HG03558 (cell line): ENCODE data around the gene ROBO4.

Experiments
- ATAC-seq: cut with Tn5 transposase; IDR thresholded peaks from one replicate; pipeline ENCODE4 v1.9.1; 2021; ENCODE audit warnings: moderate number of reproducible peaks; ENCODE audit not compliant: unreplicated experiment; ENCODE audit errors: extremely low read depth

The ROBO4 gene

DNA sequence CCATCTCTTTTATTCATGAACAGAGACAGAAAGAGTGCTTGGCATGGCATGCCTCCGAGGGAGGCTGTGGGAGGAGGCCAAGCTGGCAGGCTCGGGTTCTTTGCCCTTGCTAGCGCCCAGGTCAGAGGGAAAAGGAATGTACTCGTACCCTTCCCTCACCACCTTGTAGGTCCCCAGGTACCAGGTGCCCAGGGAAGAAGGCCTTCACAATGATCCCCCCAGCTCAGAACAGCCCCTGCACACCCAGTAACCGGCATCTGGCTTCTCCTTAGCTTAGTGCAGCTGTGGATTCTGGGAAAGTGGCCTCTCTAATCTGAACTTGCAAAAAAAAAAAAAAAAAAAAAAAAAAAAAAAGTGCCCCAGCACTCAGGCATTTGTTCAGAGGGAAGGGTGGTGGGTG is 22.7 kb upstream of the ROBO4 start:
- no peak for ATAC-seq

GRCh38 chr11:124919898-124920297 is 22.2 kb upstream of the ROBO4 start:
- ATAC-seq = no peak

DNA sequence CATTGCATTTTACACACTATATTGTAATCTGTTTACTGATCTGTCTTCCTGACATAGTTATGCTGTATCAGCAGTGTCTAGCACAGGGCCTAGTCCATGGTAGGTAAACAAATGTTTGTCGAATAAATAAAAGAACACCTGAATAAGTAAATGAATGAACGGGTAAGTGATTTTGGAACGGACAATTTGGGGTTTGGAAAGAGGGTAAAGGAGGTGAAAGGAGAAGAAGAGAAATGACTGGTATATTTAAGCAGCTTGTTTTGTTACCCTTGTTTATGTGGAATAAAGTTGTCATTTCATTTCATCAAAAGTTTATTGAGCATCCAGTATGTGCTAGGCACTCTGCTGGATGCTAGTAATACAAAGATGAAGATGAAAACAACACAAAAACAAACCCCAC is 21.3 kb upstream of the ROBO4 start, which contains the start of gene HEPN1:
HEPN1 (plus strand) TSS at position 301 of the 400 bp plus-strand sequence.
- no peak for ATAC-seq

- ATAC-seq = no peak
These were observed 19.5 kb upstream of the ROBO4 start for GRCh38 chr11:124917115-124917637.

- no peak for ATAC-seq
These were observed 18.7 kb upstream of the ROBO4 start for GRCh38 chr11:124916370-124916710.

DNA sequence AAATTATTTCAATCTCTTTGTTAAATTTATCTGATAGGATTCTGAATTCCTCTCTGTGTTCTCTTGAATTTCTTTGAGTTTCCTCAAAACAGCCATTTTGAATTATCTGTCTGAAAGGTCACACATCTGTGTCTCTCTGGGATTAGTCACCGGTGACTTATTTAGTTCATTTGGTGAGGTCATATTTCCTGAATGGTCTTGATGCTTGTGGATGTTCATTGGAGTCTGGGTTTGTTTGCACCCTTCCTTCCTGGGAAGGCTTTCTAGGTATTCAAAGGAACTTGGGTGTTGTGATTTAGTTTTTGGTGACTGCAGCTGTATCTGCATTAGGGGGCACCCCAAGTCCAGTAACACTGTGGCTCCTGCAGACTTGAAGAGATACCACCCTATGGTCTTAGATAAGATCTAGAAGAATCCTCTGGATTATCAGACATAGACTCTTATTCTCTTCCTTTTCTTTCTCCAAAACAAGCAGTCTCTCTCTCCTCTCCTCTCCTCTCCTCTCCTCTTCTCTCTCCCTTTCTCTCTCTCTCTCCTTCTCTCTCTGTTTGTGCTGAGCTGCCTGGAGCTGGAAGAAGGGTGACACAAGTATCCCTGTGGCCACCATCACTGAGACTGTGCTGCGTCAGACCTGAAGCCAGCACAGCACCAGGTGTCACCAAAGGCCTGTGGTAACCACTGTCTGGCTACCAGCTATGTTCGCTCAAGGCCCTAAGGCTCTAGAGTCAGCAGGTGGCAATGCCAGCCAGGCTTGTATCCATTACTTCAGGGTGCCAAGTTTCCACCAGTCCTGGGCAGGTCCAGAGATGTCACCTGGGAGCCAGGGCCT is 18.1 kb upstream of the ROBO4 start:
- no peak for ATAC-seq

DNA sequence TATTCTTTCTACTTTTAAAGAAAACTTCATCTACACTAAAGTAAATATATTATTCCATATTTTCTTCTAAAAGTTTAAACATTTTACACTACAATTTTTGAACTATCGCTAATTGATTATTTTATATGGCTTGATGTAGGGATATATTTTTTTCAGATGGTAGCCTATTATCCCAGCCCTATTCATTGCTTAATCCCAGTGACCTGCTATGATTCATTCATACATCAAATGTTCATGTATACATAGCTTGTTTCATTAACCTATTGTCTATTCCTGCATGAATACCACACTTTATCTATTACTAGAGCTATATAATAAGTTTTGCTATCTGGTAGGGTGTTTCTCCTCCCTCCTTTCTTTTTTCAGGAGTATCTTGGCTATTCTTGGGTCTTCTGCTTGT is 5.0 kb upstream of the ROBO4 start:
- ATAC-seq = no peak

- no peak for ATAC-seq
These were observed 2.8 kb upstream of the ROBO4 start for GRCh38 chr11:124900464-124900863.

GRCh38 chr11:124899383-124900145 is 1.9 kb upstream of the ROBO4 start:
- no peak for ATAC-seq

DNA sequence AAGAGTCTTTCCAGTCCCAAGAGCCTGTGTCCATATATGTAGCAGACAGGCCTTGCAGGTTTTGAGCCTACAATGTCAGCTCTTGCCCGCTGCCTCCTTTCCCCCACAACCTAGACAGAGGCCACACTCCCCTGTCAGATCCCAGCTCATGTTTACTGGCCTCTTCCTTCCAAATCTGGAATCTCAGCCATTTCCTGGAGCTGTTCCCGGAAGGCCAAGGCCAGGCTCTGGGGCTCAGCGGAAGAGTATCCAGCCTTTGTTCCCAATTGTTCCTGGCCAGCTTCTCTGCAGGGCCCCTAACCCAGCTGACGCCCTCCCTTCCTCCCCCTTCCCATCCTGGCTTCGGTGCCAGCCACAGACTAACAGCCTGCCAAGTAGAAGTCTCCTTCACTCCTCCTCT is 1.0 kb upstream of the ROBO4 start:
- no peak for ATAC-seq

DNA sequence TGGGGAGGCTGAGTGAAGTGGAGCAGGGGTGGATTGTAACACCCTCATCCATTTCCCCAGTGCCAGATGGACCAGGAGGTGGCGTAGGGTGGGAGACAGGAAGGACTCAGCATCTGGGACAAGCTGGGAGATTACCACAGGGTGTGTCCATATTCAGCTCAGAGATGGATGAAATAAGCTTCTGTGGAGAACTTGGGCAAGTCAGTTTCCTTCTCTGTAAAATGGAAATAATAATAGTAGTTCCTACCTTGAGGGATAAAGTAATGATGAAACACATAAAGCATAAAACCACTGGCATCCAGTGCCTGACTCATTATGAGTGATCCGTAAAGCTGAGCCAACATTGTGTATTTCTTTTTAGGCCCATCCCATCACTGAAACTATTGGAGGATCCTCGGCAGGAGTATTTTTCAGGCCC is 607 bp upstream of the ROBO4 start:
- ATAC-seq = no peak

GRCh38 chr11:124896821-124897391 is 759 bp downstream of the ROBO4 start:
- no peak for ATAC-seq

- no peak for ATAC-seq
These were observed 1.5 kb downstream of the ROBO4 start for GRCh38 chr11:124896071-124896750.

DNA sequence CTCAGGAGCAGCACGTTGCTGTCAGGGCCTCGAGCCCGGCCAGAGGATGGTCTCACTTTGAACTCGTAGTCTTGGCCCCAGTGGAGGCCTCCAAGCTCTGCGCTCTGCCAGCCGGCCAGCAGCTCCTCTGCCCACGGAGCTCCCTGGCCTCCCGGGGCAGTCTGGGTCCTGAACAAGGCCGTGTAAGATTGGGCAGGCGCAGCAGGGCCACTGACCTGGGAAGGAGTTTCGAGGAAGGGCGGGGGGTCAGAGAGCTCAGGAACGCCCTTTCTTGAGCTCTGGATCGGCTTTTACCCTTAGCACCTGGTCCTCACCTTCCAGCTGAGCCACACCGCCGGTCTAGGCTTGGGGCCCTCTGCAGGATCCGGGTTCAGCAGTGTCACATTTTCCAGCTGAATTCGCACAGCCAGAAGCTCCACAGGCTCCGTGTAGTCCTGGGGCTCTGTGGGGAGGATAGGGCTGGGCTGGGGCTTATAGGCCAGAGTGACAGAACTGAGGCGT is 2.1 kb downstream of the ROBO4 start:
- ATAC-seq = no peak

DNA sequence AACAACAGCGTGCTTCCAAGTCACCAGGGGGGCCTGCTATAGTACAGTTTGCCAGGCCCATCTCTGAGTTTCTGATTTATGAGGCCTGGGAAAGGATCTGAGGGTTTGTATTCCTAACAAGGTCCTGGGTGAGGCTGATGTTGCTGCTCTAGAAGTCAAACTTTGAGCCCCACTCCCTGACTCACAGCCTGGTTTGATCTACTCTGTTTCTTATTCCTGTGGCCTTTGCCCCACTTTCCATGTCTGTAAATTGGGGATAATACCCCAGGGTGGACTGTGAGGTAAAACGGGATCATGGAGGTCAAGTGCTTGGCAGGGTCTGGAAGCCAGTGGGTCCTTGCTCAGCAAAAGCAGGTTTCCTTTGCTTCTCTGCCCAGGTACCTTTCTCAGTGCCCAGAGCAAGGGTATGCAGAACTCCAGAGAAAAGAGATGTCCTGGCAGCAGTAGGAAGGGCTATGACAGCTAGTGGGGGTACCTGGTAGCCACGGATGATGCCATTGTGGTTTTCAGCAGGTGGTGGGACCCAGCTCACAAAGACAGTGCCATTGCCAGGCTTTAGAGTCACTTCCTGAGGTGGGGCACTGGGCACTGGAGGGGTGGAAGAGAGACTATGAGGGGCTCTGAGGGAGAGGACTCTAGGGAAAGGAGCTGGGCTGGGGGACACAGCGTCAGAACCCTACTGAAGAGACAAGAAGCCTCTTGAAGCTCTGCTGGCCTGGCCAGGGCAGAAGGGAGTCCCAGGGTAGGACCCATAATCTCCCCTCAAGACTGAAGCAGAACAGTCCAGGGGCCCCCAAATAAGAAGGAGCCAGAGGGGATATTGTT is 2.8 kb downstream of the ROBO4 start:
- no peak for ATAC-seq

DNA sequence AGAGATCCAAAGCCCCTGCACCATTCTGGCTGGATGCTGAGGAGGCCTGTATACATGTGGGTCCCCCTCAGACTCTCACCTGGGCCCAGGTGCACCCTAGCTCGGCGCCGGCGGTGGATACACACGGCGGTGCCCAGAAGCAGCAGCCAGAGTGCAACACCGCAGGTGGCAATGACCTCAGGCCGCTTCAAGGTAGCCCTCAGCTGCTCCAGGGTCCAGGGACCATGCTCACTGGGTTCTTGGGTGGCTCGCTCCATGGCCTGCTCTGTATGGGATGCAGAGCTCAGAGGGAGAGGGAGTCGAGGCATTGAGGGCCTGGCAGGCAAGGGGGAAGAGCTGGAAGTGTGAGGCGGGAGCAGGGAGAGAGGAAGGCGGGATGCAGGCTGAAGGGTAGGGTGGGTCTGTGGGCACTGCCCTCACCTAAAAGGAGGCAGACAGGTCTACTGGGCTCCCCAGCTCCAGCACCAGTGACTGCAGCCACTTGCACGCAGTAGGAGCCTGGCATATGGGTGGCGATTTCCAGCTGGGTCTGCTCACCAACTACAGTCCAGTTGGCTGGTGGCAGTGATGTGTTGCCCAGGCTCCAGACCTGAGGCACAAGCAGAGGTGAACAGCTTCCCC is 3.8 kb downstream of the ROBO4 start:
- ATAC-seq = no peak

DNA sequence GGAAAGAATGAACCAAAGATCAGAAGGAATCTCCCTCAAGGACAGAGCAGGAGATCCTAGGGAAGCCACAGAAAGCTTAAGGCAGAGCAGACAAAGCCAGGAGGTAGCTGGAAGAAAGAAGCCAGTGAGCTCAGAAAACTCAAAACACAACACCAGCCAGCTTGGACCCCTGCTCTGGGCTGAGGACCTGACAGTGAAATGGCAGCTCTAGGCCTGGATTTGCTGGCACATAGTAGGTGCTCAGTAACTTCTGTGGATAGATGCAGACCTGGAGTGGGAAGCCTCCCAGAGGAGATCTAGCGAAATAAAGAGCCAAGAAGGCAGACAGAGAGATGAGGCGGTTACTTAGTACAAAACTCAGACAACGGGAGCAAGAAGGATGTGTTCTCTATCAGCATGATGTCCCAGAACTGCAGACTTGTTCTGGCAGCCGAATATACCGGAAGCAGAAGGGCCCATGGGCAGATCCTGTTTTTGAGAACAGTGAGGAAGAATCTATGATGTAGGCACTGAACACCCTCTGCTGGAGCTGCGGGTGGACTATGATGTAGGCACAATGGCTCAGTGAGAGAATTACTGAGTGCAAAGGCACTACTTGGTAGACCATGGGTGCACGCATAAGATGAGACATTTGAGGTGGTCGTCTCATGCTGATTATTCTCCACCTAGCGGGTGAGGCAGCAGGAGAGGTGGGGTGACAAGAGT is 4.8 kb downstream of the ROBO4 start:
- ATAC-seq = no peak

DNA sequence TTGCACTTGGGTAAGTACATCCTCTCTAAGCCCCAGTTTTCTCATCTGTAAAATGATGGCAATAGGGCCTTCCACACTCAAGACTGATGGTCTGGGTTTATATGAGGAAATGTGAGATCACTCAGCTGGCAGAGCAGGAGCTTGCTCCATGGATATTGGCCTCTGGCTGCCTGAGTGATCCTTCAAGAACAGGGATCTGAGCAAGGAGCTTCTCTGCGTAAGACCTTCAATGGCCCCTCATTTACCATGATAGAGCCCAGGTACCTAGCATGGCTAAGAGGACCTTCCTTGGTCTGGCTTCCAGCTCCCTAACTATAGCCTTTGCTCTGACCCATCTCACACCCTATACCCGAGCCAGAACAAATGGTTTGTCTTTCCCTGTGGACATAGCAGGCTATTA is 5.5 kb downstream of the ROBO4 start:
- ATAC-seq = no peak
